ENCODE measurements around the gene EIF2D.
"Not testable (repeated sequence)": the region's sequence is repeated elsewhere in the genome, so short reads cannot be mapped to it uniquely, and the experiment has no call there.

EIF2D gene

GRCh38 chr1:206612129-206612876, at the start of gene EIF2D:
EIF2D (minus strand) TSS chr1:206612465; CDS start chr1:206612342, 123 bp downstream.
- peak; percentile 91 for DNase-seq

- no peak for DNase-seq
Measured at GRCh38 chr1:206661161-206661820, 49.0 kb upstream of the EIF2D start.

- DNase-seq: no peak
Measured at GRCh38 chr1:206660136-206660535, 47.9 kb upstream of the EIF2D start.

- DNase-seq: no peak
Measured at GRCh38 chr1:206658981-206659273, 46.7 kb upstream of the EIF2D start.

- no peak for DNase-seq
Measured at GRCh38 chr1:206658264-206658980, 46.2 kb upstream of the EIF2D start.

GRCh38 chr1:206657751-206658150, 45.5 kb upstream of the EIF2D start:
- no peak for DNase-seq

GRCh38 chr1:206656936-206657335, 44.7 kb upstream of the EIF2D start:
- DNase-seq: no peak

GRCh38 chr1:206655471-206655882, 43.2 kb upstream of the EIF2D start:
- DNase-seq: peak; percentile 8

GRCh38 chr1:206654828-206655227, 42.6 kb upstream of the EIF2D start:
- no peak for DNase-seq

- DNase-seq: no peak
Measured at GRCh38 chr1:206653715-206654459, 41.6 kb upstream of the EIF2D start.

GRCh38 chr1:206651958-206652890, 40.0 kb upstream of the EIF2D start:
- DNase-seq: no peak

GRCh38 chr1:206651014-206651413, 38.7 kb upstream of the EIF2D start:
- no peak for DNase-seq

GRCh38 chr1:206649261-206649921, 37.1 kb upstream of the EIF2D start:
- DNase-seq: no peak

GRCh38 chr1:206647224-206647623, 35.0 kb upstream of the EIF2D start:
- DNase-seq: no peak

- no peak for DNase-seq
Measured at GRCh38 chr1:206646504-206646903, 34.2 kb upstream of the EIF2D start.

GRCh38 chr1:206643118-206643698, 30.9 kb upstream of the EIF2D start:
- no peak for DNase-seq

GRCh38 chr1:206642074-206642473, 29.8 kb upstream of the EIF2D start:
- not testable (repeated sequence) for DNase-seq

- DNase-seq: no peak
Measured at GRCh38 chr1:206637605-206638004, 25.3 kb upstream of the EIF2D start.

- no peak for DNase-seq
Measured at GRCh38 chr1:206636671-206637070, 24.4 kb upstream of the EIF2D start.

GRCh38 chr1:206635978-206636345, 23.7 kb upstream of the EIF2D start:
- DNase-seq: no peak
